ENCODE data around the gene SIRT7.

SIRT7 gene

GRCh38 chr17:81888988-81889595 lies 28.9 kb downstream of the SIRT7 start:
- in situ Hi-C loops (cut with MboI; ENCODE audit: low sequenced_read_pairs) = no loop called here

GRCh38 chr17:81888105-81888987 lies 29.6 kb downstream of the SIRT7 start:
- in situ Hi-C loops (cut with MboI; ENCODE audit: low sequenced_read_pairs) = no loop called here

GRCh38 chr17:81885869-81886548 lies 32.0 kb downstream of the SIRT7 start:
- in situ Hi-C loops (cut with MboI; ENCODE audit: low sequenced_read_pairs) = no loop called here

GRCh38 chr17:81885454-81885853 lies 32.5 kb downstream of the SIRT7 start:
- in situ Hi-C loops (cut with MboI; ENCODE audit: low sequenced_read_pairs) = no loop called here

GRCh38 chr17:81884968-81885367 lies 33.0 kb downstream of the SIRT7 start:
- in situ Hi-C loops (cut with MboI; ENCODE audit: low sequenced_read_pairs) = no loop called here

- in situ Hi-C loops (cut with MboI; ENCODE audit: low sequenced_read_pairs) = no loop called here
Measured at GRCh38 chr17:81884520-81884919, 33.5 kb downstream of the SIRT7 start.

GRCh38 chr17:81879121-81879520 lies 38.9 kb downstream of the SIRT7 start:
- in situ Hi-C loops (cut with MboI; ENCODE audit: low sequenced_read_pairs) = no loop called here

GRCh38 chr17:81878294-81878693 lies 39.7 kb downstream of the SIRT7 start:
- in situ Hi-C loops (cut with MboI; ENCODE audit: low sequenced_read_pairs) = no loop called here

GRCh38 chr17:81877569-81877968 lies 40.4 kb downstream of the SIRT7 start:
- in situ Hi-C loops (cut with MboI; ENCODE audit: low sequenced_read_pairs) = no loop called here

GRCh38 chr17:81871387-81872230 lies 46.4 kb downstream of the SIRT7 start:
- in situ Hi-C loops (cut with MboI; ENCODE audit: low sequenced_read_pairs) = no loop called here

- in situ Hi-C loops (cut with MboI; ENCODE audit: low sequenced_read_pairs) = no loop called here
Measured at GRCh38 chr17:81870981-81871386, 47.0 kb downstream of the SIRT7 start, which contains the start of gene ARHGDIA. ARHGDIA (minus strand) TSS chr17:81871337; CDS start chr17:81869930, 1,407 bp downstream.

GRCh38 chr17:81870131-81870980 lies 47.6 kb downstream of the SIRT7 start:
- in situ Hi-C loops (cut with MboI; ENCODE audit: low sequenced_read_pairs) = no loop called here

GRCh38 chr17:81869221-81870130 lies 48.5 kb downstream of the SIRT7 start:
- in situ Hi-C loops (cut with MboI; ENCODE audit: low sequenced_read_pairs) = no loop called here

GRCh38 chr17:81868674-81869220 lies 49.2 kb downstream of the SIRT7 start:
- in situ Hi-C loops (cut with MboI; ENCODE audit: low sequenced_read_pairs) = no loop called here

GRCh38 chr17:81867991-81868673 lies 49.8 kb downstream of the SIRT7 start:
- in situ Hi-C loops (cut with MboI; ENCODE audit: low sequenced_read_pairs) = no loop called here

- in situ Hi-C loops (cut with MboI; ENCODE audit: low sequenced_read_pairs) = no loop called here
Measured at GRCh38 chr17:81867170-81867990, 50.6 kb downstream of the SIRT7 start.
